Ishikawa (cell line): ENCODE measurements around the gene DISP3.

ENCODE experiments used
- CEBPB ChIP-seq: IDR thresholded peaks from 2 replicates; pipeline ENCODE4 v1.6.1; 2012
- EP300 ChIP-seq: IDR thresholded peaks from 2 replicates; pipeline ENCODE4 v1.6.1; 2012; ENCODE audit warnings: borderline replicate concordance
- RAD21 ChIP-seq: IDR thresholded peaks from 2 replicates; pipeline ENCODE4 v1.6.1; 2012; ENCODE audit warnings: low read depth
- TCF12 ChIP-seq: IDR thresholded peaks from 2 replicates; pipeline ENCODE4 v1.6.1; 2012; ENCODE audit warnings: low read depth
- TEAD4 ChIP-seq: IDR thresholded peaks from 2 replicates; pipeline ENCODE4 v1.6.1; 2012
- YY1 ChIP-seq: IDR thresholded peaks from 2 replicates; pipeline ENCODE4 v1.6.1; 2012; ENCODE audit warnings: low read depth
- TF ChIP-seq, protein P1 (sequence below): IDR thresholded peaks from 2 replicates; pipeline ENCODE4 v1.6.1; 2012

DNA sequence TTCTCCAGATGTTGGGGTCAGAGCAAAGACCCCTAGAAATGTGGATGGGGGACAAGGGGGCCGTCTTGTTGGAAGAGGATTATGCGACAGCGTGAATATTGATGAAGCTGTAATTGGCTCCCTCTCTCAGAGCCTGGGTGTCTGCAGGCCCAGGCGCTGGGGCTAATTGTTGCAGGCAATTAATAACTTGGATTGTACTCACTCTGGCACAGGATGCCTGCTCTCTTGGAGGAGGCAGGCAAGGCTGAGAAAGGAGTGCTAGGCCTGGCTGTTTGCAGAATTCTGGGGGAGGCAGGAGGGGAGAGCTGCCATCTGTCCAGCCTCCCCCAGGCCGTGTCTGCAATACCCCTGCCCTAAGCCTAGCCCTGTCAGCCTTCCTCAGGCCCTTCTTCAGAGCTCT is 4.1 kb upstream of the DISP3 start:
- TF ChIP-seq TEAD4: no peak
- TF ChIP-seq EP300: no peak
- TF ChIP-seq TCF12: no peak
- TF ChIP-seq, protein P1, sequence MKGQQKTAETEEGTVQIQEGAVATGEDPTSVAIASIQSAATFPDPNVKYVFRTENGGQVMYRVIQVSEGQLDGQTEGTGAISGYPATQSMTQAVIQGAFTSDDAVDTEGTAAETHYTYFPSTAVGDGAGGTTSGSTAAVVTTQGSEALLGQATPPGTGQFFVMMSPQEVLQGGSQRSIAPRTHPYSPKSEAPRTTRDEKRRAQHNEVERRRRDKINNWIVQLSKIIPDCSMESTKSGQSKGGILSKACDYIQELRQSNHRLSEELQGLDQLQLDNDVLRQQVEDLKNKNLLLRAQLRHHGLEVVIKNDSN: no peak
- no peak for TF ChIP-seq CEBPB
- TF ChIP-seq YY1: no peak
- no peak for TF ChIP-seq RAD21
